Measurements from ENCODE around the gene ZNF281.

The ZNF281 gene

DNA sequence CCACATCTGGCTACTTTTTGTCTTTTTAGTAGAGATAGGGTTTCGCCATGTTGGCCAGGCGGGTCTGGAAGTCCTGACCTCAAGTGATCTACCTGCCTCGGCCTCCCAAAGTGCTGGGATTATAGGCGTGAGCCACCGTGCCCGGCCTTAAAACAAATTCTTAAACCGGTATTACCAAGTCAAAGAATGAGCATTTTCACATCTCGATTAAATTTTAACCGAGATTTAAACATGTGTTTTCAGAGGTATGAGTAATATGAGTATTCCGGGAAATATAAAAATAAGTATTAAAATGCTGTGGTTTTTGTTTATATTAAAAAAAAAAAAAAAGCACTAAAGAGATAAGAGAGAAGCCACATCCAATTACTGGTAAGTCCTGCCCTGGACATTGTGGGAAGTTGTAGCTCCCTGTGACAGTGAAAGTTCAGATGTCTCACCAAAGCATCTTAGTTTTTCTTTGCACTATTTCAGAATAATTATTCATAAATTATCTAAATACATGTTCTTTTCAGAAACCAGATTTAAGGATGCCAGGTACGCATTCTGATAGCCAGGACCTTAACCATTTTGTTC, 24.9 kb downstream of the ZNF281 start:
- DNase-seq = no peak

DNA sequence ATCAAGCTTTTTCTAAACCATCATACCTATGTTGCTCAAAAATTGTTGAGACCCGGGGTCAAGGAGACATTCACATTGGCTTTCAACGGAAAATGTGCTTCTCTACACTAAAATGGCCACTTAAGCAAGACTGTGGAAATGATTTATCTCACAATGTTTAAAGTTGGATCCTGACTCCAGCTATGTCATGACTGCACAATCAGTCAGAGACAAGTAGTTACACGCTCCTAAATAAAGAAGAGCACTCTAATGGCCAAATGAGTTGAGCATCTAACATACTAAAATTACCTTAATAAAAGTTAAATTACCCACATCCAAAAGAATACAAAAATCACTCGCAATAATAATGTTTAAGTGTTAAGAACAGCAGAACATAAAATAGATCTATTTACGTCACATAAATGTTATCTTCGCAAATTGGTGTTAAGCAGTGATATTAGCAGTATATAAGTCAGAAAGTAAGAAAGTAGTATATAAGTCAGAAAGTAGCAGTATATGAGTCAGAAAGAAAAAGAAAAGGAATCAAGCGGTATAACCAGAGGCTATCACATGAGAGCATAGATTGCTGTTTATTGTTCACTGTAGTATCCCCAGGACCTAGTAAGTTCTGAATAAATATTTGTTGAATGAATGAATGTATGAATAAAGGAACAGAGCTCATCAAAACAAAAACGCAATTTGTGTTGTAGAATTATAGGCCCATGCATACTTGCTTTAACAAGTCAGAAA, 28.4 kb downstream of the ZNF281 start:
- DNase-seq = no peak

DNA sequence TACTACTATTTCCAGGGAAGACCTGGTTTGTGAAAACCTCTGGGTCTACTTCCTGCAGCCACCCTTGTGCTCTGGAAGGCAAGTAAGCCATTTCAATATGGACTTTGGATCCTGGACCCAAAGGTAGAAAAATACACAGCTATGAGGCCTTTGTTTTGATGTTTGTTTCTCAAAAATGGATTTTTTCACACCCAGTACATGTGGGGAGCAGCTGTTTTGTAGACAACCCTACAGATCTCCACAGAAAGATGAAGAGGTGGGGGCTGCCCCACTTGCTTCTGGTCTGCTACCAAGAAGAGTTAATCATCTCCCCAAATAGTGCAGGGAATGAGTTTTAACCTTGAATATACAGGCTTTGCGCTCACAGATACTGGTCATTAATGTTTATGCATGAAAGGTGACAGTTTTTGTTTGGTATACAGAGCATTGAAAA, 29.2 kb downstream of the ZNF281 start:
- no peak for DNase-seq

DNA sequence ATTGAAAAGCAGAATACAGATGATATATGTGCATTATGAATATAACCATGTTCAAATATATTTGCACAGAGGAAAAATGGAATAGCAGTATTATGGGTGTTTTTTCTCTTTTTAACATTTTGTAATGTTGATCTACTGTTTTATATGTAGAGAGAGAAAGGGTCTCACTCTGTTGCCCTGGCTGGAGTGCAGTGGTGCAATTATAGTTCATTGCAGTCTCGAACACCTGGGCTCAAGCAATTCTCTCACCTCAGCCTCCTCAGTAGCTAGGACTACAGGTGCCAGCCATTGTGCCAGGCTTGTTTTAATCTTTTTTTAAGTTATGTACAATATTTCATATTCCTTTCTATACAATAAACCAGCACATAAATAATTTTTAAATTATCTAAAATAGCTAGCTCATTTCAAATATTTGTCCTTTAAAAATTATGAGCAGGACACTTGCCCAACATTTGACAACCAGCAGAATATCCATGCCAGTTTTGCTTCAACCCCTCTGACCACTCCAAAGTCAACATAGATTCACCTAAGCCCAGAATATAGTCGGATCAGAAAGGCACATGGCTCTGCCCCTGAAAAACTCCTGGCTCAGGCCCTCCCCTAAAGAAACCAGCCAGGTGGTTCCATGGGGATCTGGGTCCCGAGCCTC, 29.8 kb downstream of the ZNF281 start:
- DNase-seq = no peak

DNA sequence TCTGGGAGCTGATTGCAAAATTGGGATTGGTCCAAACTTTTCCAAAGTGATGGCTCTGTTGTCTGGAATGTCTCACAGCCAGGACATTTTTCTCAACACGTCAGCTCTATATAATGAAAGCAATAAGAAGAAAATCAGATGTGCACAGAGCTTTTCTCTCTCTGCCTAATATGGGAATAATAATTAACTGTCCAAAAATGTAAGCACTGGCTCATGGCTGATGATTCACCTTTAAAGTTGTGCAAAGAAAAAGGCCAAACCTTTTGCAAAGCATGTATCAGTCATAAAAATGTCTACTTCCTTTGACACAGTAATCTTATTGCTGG, 30.4 kb downstream of the ZNF281 start:
- DNase-seq = no peak

DNA sequence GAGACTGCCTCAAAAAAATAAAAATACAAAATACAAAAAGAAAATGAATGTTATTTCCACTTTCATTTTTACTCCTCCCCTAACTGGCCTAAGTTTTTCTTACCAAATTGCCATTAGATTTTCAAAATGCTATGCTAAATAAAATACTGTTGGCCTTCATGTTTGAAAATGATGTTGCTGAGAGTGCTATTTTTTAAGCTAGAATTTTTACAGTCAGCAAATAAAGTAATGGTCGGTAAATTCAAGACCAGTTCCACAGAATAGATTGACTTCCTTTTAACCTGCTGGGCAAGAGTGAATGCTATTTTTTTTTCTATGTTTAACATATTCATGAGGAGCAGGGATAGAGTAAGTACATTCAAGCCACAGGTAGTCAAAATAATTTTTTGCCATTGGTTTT, 31.7 kb downstream of the ZNF281 start:
- no peak for DNase-seq

DNA sequence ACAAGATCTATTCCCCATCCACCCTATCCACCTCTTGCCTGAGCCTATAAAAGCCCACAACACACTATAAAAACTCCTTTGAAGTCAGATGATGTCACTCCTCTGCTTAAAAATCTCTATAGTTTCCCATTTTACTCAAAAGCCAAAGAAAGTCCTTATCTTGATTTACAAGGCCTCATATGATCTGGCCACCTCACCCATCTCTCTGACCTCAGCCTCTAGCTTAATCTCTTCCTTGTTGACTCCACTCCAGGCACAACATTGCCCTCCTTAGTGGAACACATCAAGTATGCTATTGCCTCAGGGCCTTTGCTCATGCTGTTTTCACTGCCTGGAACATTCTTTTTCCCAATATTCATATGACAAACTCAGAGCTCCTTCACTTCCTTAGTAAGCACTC, 33.3 kb downstream of the ZNF281 start:
- no peak for DNase-seq

DNA sequence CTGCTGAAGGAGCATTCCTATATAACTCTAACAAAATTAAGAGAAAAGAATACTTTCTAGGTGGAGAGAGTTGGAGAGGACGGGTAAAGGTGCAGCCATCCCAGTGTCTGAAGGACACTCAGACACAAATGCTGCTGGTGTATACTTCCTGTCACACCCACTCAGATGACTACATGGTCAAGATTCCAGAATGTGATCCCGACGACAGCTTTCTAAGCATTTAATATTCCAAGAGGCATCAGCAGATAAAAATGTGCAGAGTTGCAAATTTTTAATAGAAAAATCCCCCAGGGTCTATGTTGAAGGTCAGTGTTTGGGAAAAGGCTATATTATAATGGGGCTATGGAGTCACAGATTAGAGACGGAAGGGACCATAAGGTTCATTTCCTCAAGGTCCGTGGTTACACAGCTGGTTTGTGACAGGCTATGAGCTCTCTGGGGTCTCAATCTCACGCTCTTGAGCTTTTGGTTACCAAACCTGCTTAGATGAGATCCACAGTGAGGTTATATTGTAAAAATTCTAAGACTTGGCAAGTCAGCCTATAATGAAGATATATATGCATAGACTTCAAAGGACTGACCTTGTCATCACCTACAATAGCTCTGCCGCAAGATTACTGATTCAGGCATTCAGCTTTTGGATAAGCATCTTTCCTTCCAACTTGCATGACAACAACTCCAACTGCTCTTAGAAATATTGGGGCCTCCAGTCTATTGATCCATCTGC, 35.1 kb downstream of the ZNF281 start:
- DNase-seq = no peak

DNA sequence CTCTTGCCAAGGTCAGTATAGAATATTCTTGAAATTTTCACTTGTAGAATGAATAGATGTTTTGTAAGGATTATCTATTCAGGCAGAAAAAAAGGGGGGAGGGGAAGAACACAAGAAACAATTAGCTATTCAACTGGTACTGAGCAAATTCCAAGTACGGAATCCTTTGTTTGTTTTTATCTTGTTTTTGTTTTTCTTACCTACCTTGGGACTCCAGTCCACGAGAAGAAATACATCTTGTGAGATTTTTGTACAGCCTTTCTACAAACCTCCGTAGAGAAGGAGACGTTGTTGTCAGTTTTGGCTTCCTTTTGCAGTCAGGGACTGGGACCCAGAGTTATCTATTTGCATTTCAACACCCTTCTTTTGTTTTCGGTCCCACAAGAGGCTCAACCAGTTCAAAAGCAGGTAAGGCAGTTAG, 36.0 kb downstream of the ZNF281 start:
- no peak for DNase-seq

DNA sequence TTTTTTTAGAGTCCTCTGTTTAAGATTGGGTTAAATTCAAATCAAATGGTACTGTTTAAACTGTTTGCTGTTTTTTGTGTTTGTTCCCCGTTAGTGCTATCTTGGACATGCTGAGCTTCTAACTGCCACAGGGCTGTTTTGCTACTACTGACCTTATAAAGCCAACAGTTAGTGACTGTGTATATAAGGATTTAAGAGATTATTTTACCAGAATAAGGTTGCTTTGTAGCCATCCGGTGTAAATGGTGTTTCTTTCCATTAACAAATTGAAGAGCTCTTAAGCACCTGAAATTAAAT, 37.0 kb downstream of the ZNF281 start:
- no peak for DNase-seq

DNA sequence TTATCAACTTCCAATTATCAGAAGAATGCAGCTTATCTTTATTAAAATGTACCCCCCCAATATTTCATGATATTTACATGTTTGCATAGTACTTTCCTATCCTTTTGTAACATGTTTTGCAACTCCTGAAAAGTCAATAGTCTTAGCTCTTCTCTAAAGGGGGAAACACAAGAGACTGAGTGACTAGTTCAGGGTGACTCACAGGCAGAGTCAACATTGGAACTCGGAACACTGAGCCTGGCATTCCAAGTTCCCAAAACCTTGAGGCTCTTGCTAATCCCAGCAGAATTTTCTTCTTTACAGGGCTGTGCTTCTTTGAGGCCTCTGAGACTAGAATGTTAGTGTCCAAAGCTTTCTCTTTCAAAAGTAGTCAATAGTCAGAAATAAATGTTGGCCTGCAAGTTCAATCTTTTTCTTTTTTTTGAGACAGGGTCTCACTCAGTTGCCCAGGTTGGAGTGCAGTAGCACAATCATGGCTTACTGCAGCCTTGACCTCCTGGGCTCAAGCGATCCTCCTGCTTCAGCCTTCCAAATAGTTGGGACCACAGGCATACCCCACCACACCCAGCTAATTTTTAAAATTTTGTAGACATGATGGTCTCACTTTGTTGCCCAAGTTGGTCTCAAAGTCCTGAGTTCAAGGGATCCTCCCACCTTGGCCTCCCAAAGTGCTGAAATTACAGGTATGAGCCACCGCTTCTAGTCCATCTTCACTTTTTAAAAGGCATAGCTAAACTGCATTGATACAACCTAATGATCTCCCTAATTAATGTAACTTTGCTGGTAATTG, 37.5 kb downstream of the ZNF281 start:
- DNase-seq = no peak

DNA sequence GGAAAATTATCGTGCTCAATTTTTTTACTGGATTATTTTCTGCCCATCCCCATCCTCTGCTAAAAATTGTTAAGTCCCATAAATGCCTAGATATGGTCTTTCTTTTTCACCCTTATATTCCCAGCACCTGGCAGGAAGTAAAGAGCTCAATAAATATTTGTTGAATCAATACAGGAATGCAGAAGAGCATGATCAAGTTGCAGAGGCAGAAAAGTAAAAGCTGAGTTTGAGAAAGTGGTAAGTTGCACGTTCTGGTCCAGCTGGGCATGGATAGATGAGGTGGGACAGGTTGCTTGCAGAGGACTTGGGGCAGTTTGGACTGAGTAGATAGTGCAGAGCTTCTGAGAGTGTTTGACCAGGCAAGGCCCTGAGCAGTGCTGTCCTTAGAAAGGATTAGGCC, 40.1 kb downstream of the ZNF281 start:
- DNase-seq = no peak

DNA sequence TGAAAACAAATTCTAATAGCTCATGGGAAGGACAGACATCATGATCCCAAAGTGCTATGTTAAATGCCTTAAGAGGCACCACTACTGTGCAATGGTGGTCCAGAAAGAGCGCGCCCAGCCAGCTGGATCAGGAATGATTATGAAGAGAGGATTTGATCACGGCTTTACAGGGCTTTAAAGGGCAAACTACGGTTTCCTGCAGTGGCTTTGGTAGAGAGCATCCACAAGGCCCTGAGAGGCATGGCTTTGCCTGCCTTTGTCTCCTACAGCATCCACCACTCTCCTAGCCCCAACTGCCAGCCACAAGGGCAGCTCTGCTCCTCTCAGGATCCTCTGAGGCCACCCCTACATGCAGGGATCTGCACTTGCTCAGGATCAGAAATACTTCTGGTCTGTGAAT, 40.7 kb downstream of the ZNF281 start:
- DNase-seq = no peak

DNA sequence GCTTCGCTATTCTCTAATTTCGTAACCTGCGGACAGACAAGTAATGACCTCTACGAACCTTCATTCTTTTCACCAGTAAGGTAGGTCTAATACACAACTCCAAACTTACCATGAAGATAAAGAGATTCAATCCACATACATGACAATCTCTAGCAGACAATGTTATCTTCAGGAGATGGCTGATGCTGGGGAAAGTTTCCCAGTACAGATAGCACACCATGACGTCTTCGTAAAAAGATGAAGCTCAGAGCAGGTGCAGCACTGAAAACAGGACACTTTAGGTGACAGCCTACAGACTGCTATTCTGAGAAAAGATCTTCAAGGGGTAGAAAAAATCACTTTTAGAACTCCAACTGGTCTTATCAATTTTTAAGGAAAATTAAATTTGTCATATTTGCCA, 41.3 kb downstream of the ZNF281 start:
- DNase-seq = no peak

DNA sequence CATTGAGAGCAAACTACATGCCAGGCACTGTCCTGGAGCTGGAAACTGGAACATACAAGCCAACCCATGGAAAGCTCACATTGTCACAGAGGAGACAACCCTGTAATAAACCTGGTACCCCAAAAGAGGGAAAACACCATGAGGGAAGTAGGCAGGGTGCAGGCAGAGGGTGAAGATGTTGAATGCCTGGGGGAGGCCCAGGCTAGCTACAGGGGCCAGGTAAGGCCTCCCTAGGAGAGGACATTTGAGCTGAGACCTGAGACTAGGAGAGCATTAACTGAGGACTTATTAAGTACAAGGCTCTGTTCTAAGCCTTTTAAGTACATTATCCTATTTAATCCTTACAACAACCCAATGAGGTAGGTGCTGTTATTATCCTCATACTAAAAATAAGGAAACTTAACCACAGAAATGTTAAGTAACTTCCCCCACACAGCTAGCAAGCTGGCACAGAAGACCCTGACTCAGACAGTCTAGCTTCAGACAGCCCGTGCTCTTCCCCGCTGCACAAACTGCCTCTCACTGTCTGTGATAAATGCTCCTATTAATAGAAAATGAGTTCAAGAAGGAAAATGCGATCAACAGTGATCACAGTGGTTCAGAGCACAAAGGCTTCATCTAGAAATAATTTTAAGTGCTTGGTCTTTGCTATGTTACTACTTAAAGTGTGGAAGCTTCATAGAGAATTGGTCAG, 41.8 kb downstream of the ZNF281 start:
- no peak for DNase-seq

DNA sequence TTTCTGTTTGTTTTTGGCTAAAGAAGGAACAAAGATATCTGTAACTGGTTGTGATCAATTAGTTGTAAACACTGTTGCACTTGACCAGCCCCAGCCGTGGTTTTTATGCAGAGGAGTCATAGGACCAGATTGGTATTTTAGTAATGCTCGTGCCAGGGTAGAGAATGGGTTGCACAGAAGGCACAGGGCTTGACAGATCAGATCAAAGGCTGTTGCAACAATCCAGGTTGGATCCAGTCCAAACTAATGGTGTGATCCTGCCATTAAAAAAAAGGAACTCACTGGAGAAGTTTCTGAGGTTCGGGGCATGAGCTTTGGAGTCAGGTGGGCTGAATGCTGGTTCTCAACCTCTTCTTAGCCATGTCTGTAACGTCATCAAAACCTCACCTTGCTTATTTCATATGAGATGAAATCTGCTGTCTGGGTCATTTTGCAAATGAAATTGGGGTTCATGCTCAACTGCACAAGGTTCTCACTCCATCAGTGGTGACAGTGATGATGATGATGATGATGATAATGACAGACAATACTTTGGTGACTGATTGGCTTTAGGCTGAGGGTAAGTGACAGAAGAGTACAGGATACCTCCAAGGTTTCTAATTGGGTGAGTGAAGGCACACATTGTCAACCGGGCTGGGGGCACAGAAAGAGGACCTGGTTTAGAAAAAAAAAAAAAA, 43.1 kb downstream of the ZNF281 start:
- no peak for DNase-seq

DNA sequence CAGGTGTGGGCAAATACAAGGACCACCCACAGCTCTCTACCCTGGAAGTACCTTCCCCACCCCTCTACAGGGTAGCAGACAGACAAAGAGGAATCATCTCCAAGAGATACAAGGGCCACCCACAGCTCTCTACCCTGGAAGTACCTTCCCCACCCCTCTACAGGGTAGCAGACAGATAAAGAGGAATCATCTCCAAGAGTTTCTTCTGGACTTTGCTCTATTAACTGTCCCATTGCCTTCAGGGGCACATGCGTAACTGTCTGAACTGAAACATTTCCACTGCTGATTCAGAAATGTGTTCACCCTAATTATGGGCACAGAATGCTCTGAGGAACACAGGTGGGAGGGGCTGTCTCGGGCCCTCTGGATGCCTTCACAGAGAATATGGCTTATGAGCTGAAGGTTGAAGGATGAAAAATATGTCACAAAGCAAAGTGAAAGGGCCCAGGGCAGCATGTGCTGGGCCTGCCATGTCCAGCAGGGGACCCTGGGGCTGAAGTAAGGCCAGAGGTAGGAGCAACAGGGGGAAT, 43.9 kb downstream of the ZNF281 start:
- DNase-seq = no peak

DNA sequence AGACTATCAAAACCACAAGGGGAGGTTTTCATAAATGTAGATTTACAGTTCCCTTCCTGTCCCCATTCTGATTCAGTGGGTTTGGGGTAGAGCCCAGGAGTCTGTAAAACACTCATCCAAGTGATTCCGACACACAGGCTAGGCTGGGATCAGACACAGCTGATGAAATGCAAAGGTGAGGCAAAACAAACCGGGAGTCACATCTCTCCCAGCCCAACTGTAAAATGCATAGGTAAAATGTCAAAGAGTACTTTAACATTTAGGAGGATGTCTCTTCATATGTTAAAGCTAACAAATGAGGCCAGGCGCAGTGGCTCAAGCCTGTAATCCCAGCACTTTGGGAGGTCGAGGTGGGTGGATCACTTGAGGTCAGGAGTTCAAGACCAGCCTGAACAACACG, 45.0 kb downstream of the ZNF281 start:
- no peak for DNase-seq

DNA sequence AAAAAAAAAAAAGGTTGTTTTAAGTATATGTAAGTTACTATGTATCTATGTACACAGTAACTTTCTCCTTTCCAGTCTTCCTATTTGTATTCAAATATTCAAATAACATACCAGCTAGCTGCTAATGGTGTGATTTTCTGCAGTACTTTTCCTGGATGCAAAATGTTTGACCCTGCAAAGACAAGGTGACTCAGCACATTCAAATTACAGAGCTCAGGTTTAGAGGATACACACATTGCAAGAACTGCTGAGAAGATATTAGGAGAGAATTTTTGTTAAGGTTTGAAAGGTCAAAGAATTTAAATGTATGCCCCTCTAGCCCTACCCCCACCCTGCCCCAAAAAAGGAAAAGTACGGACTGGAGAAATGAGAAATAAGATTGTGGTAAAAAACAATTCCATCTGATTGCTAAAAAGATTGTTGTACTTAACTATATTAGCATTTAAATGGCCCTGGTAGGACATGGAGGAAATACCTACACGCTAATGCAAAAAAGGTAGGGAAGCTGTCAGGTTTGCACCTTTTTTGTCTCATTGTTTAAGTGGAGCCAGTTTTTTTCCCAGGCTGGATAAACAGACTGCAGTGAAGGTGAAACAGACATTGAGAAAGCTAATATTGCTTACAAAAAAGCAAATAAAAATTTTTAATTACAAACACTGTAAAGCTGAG, 45.6 kb downstream of the ZNF281 start:
- DNase-seq = no peak

DNA sequence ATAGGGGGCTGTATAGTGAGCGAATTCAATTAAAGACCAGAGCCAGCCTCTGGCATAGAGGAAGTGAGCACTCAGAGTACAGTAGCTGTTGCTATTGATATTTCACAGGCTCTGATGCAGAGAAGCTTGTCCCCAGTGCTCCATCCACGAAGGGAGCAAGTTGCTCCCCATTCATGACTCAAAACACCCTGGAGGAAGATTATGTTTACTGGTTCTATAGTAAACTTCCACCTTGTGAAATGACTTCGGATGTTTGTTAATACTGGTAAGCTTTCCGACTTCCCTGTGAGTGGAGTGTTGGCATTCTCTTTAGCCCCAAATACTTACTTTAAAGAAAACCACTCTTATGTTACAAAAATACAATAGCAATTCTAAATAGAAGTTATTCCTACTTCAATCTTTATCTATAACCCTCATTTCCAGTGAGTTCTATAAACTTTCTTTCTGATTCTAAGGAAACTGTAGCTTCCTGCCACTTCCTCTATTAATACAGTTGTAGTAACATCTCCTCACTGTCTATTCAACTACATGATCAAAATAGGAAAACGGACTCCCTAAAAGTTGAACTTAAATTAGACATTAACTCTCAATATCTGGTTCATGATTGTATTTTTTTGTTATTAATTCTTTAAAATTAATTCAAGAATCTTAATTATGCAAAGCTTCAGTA, 46.4 kb downstream of the ZNF281 start:
- DNase-seq = no peak

DNA sequence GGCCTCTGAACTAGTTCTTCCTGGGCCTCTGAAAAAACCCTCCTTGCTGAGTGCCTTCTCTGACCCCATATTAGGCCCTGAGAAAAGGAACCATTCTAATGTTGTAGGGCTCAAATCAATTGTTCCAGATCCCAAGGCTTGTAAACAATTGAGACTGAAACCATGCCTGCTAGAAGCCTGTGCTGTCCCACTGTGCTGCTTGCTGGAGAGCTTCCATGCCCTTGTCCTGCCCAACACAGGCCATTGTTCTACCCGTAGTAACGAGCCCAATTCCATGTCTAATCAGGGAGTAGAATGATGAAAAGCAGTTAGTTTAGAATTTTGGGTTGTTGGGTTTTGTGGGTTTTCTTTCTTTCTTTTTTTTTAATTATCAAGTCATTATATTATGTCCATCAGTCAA, 47.4 kb downstream of the ZNF281 start:
- DNase-seq = no peak

Data from NCI-H345 (cell line).